Liver (tissue), 9 donors: ENCODE results near the gene ADCY9. TPM values are rescaled to one million over a fixed set of nuclear protein-coding genes. Genes with fewer than 3 reads are reported as not detected.

ENCODE experiments used
- DNase-seq: peaks from one replicate; pipeline ENCODE4 v3.0.0-alpha.2; 2017; ENCODE audit warnings: low spot score
- H3K27ac ChIP-seq, 2 donors: one replicate each; pipeline ENCODE4 v1.7.0; 2013; ENCODE audit warnings: inconsistent platforms in 2 of 2, low read length in 2 of 2, control low read depth in 1 of 2, low read depth in 1 of 2, mild to moderate bottlenecking in 1 of 2
- H3K27me3 ChIP-seq, 4 donors: one replicate each; pipeline versions ENCODE4 v1.6.1 to v1.7.0; 2013; ENCODE audit warnings: low read length in 3 of 4, inconsistent platforms in 1 of 4, mild to moderate bottlenecking in 1 of 4, moderate library complexity in 1 of 4; ENCODE audit not compliant: control insufficient read depth in 4 of 4, insufficient read depth in 4 of 4
- H3K36me3 ChIP-seq, 4 donors: one replicate each; pipeline versions ENCODE4 v1.6.1 to v1.7.0; 2013; ENCODE audit warnings: low read length in 3 of 4, mild to moderate bottlenecking in 3 of 4, low read depth in 1 of 4, moderate library complexity in 1 of 4; ENCODE audit not compliant: control insufficient read depth in 4 of 4, insufficient read depth in 3 of 4
- H3K4me1 ChIP-seq, 4 donors: one replicate each; pipeline versions ENCODE4 v1.6.1 to v1.7.0; 2013; ENCODE audit warnings: low read length in 3 of 4, mild to moderate bottlenecking in 3 of 4, moderate library complexity in 1 of 4; ENCODE audit not compliant: control insufficient read depth in 4 of 4, insufficient read depth in 4 of 4
- H3K4me3 ChIP-seq, 3 donors: one replicate each; pipeline versions ENCODE4 v1.6.1 to v1.7.0; 2013; ENCODE audit warnings: low read length in 3 of 3, control low read depth in 1 of 3, low read depth in 1 of 3, mild to moderate bottlenecking in 1 of 3
- H3K9ac ChIP-seq, 2 donors: one replicate each; pipeline ENCODE4 v1.7.0; 2013; ENCODE audit warnings: low read length in 2 of 2, mild to moderate bottlenecking in 2 of 2, moderate library complexity in 2 of 2, control low read depth in 1 of 2, low read depth in 1 of 2
- H3K9me3 ChIP-seq, 4 donors: one replicate each; pipeline versions ENCODE4 v1.6.1 to v1.7.0; 2013; ENCODE audit warnings: low read length in 3 of 4; ENCODE audit not compliant: control insufficient read depth in 4 of 4
- CTCF ChIP-seq: fragments of 150-350 bp; IDR thresholded peaks from 2 replicates; pipeline ENCODE4 v1.5.1; 2017; ENCODE audit warnings: improper control_type of control experiment, low read depth, low read length; ENCODE audit not compliant: missing input control
- EGR1 ChIP-seq, 2 donors: IDR thresholded peaks; 2 replicates each; pipeline ENCODE4 v1.6.1; 2016 to 2018; ENCODE audit warnings: antibody characterized with exemption in 2 of 2, low read depth in 2 of 2
- FOXA1 ChIP-seq: IDR thresholded peaks from 2 replicates; pipeline ENCODE4 v1.6.1; 2016; ENCODE audit warnings: antibody characterized with exemption
- JUND ChIP-seq, 2 donors: IDR thresholded peaks; 2 replicates each; pipeline ENCODE4 v1.6.1; 2016; ENCODE audit warnings: antibody characterized with exemption in 2 of 2
- MAX ChIP-seq: IDR thresholded peaks from 2 replicates; pipeline ENCODE4 v1.6.1; 2016; ENCODE audit warnings: antibody characterized with exemption
- RAD21 ChIP-seq, 2 donors: IDR thresholded peaks; 2 replicates each; pipeline ENCODE4 v1.6.1; 2016; ENCODE audit warnings: antibody characterized with exemption in 2 of 2, mild to moderate bottlenecking in 2 of 2
- RXRA ChIP-seq, 2 donors: IDR thresholded peaks; 2 replicates each; pipeline ENCODE4 v1.6.1; 2017 to 2018; ENCODE audit warnings: antibody characterized with exemption in 2 of 2, mild to moderate bottlenecking in 1 of 2
- SP1 ChIP-seq: IDR thresholded peaks from 2 replicates; pipeline ENCODE4 v1.6.1; 2018; ENCODE audit warnings: antibody characterized with exemption, mild to moderate bottlenecking
- TAF1 ChIP-seq: conservative IDR thresholded peaks from 2 replicates; pipeline ENCODE4 v1.6.1; 2016; ENCODE audit warnings: antibody characterized with exemption, mild to moderate bottlenecking
- YY1 ChIP-seq: IDR thresholded peaks from 2 replicates; pipeline ENCODE4 v1.6.1; 2016; ENCODE audit warnings: antibody characterized with exemption, mild to moderate bottlenecking
- WGBS: extraction: QIAGEN DNeasy Blood & Tissue Kit; methylation state at CpG from one replicate; pipeline ENCODE4 v1.1.7; 2013; 5-methylcytosine and 5-hydroxymethylcytosine counted together
- polyA plus RNA-seq, 2 donors: library from polyadenylated mRNA; stranded (reverse) in 1 of 2; unstranded in 1 of 2; fragments of 200-250 nt in 1 of 2; fragments of >200 nt in 1 of 2; fragmentation: Nextera tagmentation in 1 of 2; extraction: Ambion mirVana in 1 of 2; gene quantifications; one replicate each; pipeline versions ENCODE4 v1.2.1 to v1.2.3, GENCODE V29; 2013 to 2015
- total RNA-seq, 2 donors: library from RNA; depleted of rRNA; stranded (reverse); fragments of >200 nt; gene quantifications; one replicate each; pipeline ENCODE4 v1.2.3, GENCODE V29; 2014
- TF ChIP-seq, protein P1 (sequence below): IDR thresholded peaks from 2 replicates; pipeline ENCODE4 v1.6.1; 2016; ENCODE audit warnings: antibody characterized with exemption
- TF ChIP-seq, protein P2 (sequence below): IDR thresholded peaks from 2 replicates; pipeline ENCODE4 v1.6.1; 2016; ENCODE audit warnings: antibody characterized with exemption
- donor health status: healthy.
- donor health status: healthy.
- donor health status: healthy.
- donor health status: healthy.
- donor health status: healthy.

ADCY9 gene
- total and polyA plus RNA-seq, 4 donors: 3.6 to 25.1 (median 11.0) TPM

GRCh38 chr16:3938843-3939624, 177.2 kb downstream of the ADCY9 start:
- H3K9ac ChIP-seq: no peak overlapping the region
- H3K36me3 ChIP-seq: no peaks in the 10 kb centered on the region
- 10% methylated on average over 43 of the region's 43 CpGs for WGBS
- peaks cover 4 to 8% (median 6%) of the 10 kb centered on the region in 4 donors for H3K4me1 ChIP-seq
- peak; percentile 66 for DNase-seq
- no peaks in the 10 kb centered on the region for H3K27me3 ChIP-seq
- no peak overlapping the region for H3K27ac ChIP-seq
- H3K4me3 ChIP-seq: peak overlapping the region in 2 of 3 donors; percentile 30 to 60
- no peaks in the 10 kb centered on the region for H3K9me3 ChIP-seq
- TF ChIP-seq FOXA1: no peak
- TF ChIP-seq CTCF: peak; percentile 61
- peak; percentile 59 to 77 for TF ChIP-seq RAD21 (IDR thresholded peaks at IDR 0.05)

GRCh38 chr16:3938471-3938842, 177.8 kb downstream of the ADCY9 start:
- peak overlapping the region in 2 of 3 donors; percentile 30 to 60 for H3K4me3 ChIP-seq
- TF ChIP-seq RXRA (IDR thresholded peaks at IDR 0.05) (no peak), FOXA1 (no peak), RAD21 (IDR thresholded peaks at IDR 0.05) (no peak), YY1 (no peak), SP1 (no peak), JUND (IDR thresholded peaks at IDR 0.05) (no peak), TAF1 (no peak), MAX (no peak), EGR1 (IDR thresholded peaks at IDR 0.05; ENCODE audit: low read depth in 2 of 2) (no peak)
- TF ChIP-seq, protein P1, sequence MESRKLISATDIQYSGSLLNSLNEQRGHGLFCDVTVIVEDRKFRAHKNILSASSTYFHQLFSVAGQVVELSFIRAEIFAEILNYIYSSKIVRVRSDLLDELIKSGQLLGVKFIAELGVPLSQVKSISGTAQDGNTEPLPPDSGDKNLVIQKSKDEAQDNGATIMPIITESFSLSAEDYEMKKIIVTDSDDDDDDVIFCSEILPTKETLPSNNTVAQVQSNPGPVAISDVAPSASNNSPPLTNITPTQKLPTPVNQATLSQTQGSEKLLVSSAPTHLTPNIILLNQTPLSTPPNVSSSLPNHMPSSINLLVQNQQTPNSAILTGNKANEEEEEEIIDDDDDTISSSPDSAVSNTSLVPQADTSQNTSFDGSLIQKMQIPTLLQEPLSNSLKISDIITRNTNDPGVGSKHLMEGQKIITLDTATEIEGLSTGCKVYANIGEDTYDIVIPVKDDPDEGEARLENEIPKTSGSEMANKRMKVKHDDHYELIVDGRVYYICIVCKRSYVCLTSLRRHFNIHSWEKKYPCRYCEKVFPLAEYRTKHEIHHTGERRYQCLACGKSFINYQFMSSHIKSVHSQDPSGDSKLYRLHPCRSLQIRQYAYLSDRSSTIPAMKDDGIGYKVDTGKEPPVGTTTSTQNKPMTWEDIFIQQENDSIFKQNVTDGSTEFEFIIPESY: no peak
- TF ChIP-seq, protein P2, sequence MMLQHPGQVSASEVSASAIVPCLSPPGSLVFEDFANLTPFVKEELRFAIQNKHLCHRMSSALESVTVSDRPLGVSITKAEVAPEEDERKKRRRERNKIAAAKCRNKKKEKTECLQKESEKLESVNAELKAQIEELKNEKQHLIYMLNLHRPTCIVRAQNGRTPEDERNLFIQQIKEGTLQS: no peak
- DNase-seq: no peak
- H3K27ac ChIP-seq: no peak overlapping the region
- WGBS: 54% methylated on average over 19 of the region's 19 CpGs
- no peak overlapping the region for H3K9ac ChIP-seq
- no peaks in the 10 kb centered on the region for H3K9me3 ChIP-seq
- no peaks in the 10 kb centered on the region for H3K36me3 ChIP-seq
- peaks cover 4 to 8% (median 6%) of the 10 kb centered on the region in 4 donors for H3K4me1 ChIP-seq
- H3K27me3 ChIP-seq: no peaks in the 10 kb centered on the region
